ENCODE results near the gene FRY. TPM values are rescaled to one million over a fixed set of nuclear protein-coding genes. Genes with fewer than 3 reads are reported as not detected.

Gene FRY
- 5.4 and 11.6 TPM in 2 replicates for total RNA-seq (ENCODE audit: low replicate concordance)

DNA sequence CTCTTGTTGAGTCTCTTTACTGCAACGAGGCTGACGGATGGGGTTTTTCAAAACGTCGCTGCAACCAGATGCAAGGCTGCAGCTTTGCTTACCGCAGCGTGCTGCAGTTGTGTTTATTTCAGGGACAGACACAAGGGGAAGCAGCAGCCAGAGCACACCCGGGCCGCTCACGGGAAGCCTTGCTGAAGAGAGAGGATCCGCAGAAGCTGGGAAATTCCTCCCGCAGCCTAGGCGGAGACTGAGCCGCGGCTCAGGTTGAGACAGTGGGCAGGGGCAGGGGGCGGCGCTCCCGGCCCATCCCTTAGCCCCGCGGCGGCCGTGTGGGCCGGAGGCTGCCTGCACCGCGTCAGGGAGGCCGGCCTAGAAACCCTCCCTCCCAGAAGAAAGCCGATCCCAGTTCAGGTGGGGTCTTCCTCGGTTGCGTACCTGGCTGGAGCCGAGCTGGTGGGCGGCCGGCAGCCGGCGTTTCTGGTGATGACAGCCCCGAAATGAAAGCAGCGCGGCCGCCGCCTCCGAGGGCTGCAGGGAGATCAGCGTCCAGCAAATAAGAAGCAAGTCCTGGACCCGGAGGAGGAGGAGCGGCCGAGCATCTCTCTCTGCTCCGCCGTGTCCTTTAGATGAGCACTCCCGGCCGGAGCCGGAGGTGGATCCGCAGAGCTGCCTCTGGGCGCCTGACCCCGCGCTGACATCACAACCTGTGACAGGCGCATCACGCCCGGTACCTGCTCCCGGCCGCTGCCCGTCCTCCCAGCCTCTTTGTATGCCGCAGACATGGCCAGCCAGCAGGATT lies at the start of gene FRY:
TSS of gene FRY (plus strand) at position 750 of the 790 bp plus-strand sequence. CDS start at position 772, 22 bp downstream.

DNA sequence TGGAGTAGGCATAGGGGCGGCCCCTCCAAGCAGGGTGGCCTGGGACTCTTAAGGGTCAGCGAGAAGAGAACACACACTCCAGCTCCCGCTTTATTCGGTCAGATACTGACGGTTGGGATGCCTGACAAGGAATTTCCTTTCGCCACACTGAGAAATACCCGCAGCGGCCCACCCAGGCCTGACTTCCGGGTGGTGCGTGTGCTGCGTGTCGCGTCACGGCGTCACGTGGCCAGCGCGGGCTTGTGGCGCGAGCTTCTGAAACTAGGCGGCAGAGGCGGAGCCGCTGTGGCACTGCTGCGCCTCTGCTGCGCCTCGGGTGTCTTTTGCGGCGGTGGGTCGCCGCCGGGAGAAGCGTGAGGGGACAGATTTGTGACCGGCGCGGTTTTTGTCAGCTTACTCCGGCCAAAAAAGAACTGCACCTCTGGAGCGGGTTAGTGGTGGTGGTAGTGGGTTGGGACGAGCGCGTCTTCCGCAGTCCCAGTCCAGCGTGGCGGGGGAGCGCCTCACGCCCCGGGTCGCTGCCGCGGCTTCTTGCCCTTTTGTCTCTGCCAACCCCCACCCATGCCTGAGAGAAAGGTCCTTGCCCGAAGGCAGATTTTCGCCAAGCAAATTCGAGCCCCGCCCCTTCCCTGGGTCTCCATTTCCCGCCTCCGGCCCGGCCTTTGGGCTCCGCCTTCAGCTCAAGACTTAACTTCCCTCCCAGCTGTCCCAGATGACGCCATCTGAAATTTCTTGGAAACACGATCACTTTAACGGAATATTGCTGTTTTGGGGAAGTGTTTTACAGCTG lies 283.9 kb downstream of the FRY start, which contains the start of the genes BRCA2 and ZAR1L:
TSS of gene BRCA2 (plus strand) at position 271 of the 790 bp plus-strand sequence. CDS start 953 bp downstream, outside the sequence.
TSS of gene ZAR1L (minus strand) at position 126 of the 790 bp plus-strand sequence. CDS start 3,438 bp downstream, outside the sequence.

Measured in smooth muscle cell of the coronary artery (primary cell).